ENCODE data around the gene MVK. TPM values are rescaled to one million over a fixed set of nuclear protein-coding genes. Genes with fewer than 3 reads are reported as not detected.

Gene MVK
- total and polyA plus RNA-seq, 2 of the 4 experiments (the other 2 are of a cell fraction): 6.6 to 11.5 TPM

DNA sequence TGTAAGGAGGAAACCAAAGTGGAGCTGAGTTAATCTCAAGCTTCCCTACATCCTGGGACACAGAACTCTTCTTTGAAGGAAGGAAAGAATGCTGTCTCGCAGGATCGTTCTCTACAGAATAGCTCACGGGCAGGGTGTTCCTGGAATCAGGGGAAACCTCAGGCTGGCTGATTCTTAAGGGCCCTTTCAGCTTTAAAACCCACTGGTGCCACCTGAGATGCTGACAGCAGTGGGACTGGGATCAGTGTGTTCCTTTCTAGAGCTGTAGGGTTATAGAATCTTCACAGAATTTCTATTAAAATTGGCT is 48.4 kb upstream of the MVK start:
- Histone ChIP-seq H4K91ac (ENCODE audit: insufficient read depth, low read depth, low read length) (no peak overlapping the region), H4K5ac (ENCODE audit: low read depth, low read length) (no peak overlapping the region), H3K27ac (ENCODE audit: insufficient read depth, low read length) (no peak overlapping the region), H3K9me1 (ENCODE audit: insufficient read depth, low read length) (no peaks in the 10 kb centered on the region; the same call in 1 of the 2 replicates), H3K18ac (ENCODE audit: low read depth, low read length) (no peak overlapping the region), H3K4me3 (ENCODE audit: insufficient read depth, low read depth, low read length) (no peak overlapping the region), H3K79me1 (ENCODE audit: low read depth in 1 of 2, low read length in 2 of 2) (no peaks in the 10 kb centered on the region), H2BK15ac (ENCODE audit: low read depth, low read length) (no peak overlapping the region), H3K23ac (ENCODE audit: low read depth, low read length) (no peak overlapping the region), H3K36me3 (ENCODE audit: control insufficient read depth, insufficient read depth, low read length) (peaks cover 71% of the 10 kb centered on the region), H3K9ac (ENCODE audit: low read depth, low read length) (no peak overlapping the region), H2BK5ac (ENCODE audit: low read depth, low read length, poor library complexity, severe bottlenecking) (no peak overlapping the region), H3K4me2 (ENCODE audit: low read depth, low read length) (no peak overlapping the region), H2BK120ac (ENCODE audit: low read depth, low read length) (no peak overlapping the region), H4K20me1 (ENCODE audit: insufficient read depth, low read length) (no peaks in the 10 kb centered on the region), H2AK5ac (ENCODE audit: low read depth, low read length) (no peak overlapping the region), H3K14ac (replicated peaks; ENCODE audit: low read depth, low read length) (no peak overlapping the region), H2AFZ (replicated peaks; ENCODE audit: low read length, poor library complexity) (no peak overlapping the region), H3K4me1 (ENCODE audit: control insufficient read depth, insufficient read depth, low read length) (no peaks in the 10 kb centered on the region), H3K4ac (ENCODE audit: low read depth, low read length) (no peak overlapping the region), H2BK20ac (ENCODE audit: low read depth, low read length) (no peak overlapping the region), H3K27me3 (ENCODE audit: control insufficient read depth, insufficient read depth, low read length) (no peaks in the 10 kb centered on the region), H4K8ac (ENCODE audit: low read depth in 2 of 2, low read length in 2 of 2) (no peak overlapping the region), H3K9me3 (ENCODE audit: control insufficient read depth, insufficient read depth, low read length) (no peaks in the 10 kb centered on the region), H3K56ac (ENCODE audit: extremely low read depth, insufficient read depth, low read length) (no peak overlapping the region), H2AK9ac (replicated peaks; ENCODE audit: low read depth, low read length, poor library complexity) (no peak overlapping the region)
- ATAC-seq (ENCODE audit: low read depth) (no peak), DNase-seq (no peak)
- in situ Hi-C loops (cut with MboI; ENCODE audit: low sequenced_read_pairs): no loop called here
- TF ChIP-seq, protein P1, sequence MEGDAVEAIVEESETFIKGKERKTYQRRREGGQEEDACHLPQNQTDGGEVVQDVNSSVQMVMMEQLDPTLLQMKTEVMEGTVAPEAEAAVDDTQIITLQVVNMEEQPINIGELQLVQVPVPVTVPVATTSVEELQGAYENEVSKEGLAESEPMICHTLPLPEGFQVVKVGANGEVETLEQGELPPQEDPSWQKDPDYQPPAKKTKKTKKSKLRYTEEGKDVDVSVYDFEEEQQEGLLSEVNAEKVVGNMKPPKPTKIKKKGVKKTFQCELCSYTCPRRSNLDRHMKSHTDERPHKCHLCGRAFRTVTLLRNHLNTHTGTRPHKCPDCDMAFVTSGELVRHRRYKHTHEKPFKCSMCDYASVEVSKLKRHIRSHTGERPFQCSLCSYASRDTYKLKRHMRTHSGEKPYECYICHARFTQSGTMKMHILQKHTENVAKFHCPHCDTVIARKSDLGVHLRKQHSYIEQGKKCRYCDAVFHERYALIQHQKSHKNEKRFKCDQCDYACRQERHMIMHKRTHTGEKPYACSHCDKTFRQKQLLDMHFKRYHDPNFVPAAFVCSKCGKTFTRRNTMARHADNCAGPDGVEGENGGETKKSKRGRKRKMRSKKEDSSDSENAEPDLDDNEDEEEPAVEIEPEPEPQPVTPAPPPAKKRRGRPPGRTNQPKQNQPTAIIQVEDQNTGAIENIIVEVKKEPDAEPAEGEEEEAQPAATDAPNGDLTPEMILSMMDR (conservative IDR thresholded peaks at IDR 0.05; ENCODE audit: low read depth, low read length): no peak
- no peak for TF ChIP-seq MAFK (IDR thresholded peaks at IDR 0.05; ENCODE audit: low read depth, low read length)
- TF ChIP-seq FOS (IDR thresholded peaks at IDR 0.05; ENCODE audit: low read depth, low read length): no peak
- TF ChIP-seq RFX5 (IDR thresholded peaks at IDR 0.05; ENCODE audit: low read depth, low read length): no peak
- TF ChIP-seq CEBPB (IDR thresholded peaks at IDR 0.05; ENCODE audit: low read depth, low read length): no peak
- TF ChIP-seq, protein P2, sequence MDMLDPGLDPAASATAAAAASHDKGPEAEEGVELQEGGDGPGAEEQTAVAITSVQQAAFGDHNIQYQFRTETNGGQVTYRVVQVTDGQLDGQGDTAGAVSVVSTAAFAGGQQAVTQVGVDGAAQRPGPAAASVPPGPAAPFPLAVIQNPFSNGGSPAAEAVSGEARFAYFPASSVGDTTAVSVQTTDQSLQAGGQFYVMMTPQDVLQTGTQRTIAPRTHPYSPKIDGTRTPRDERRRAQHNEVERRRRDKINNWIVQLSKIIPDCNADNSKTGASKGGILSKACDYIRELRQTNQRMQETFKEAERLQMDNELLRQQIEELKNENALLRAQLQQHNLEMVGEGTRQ (IDR thresholded peaks at IDR 0.05; ENCODE audit: low read depth, low read length): no peak
- TF ChIP-seq NFE2L2 (IDR thresholded peaks at IDR 0.05; ENCODE audit: low read depth, low read length): no peak
- TF ChIP-seq, protein P3, sequence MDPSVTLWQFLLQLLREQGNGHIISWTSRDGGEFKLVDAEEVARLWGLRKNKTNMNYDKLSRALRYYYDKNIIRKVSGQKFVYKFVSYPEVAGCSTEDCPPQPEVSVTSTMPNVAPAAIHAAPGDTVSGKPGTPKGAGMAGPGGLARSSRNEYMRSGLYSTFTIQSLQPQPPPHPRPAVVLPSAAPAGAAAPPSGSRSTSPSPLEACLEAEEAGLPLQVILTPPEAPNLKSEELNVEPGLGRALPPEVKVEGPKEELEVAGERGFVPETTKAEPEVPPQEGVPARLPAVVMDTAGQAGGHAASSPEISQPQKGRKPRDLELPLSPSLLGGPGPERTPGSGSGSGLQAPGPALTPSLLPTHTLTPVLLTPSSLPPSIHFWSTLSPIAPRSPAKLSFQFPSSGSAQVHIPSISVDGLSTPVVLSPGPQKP (IDR thresholded peaks at IDR 0.05; ENCODE audit: borderline replicate concordance, low read depth, low read length): no peak
- TF ChIP-seq MAZ (IDR thresholded peaks at IDR 0.05; ENCODE audit: borderline replicate concordance, low read depth, low read length): no peak
- TF ChIP-seq BHLHE40 (IDR thresholded peaks at IDR 0.05; ENCODE audit: low read depth, low read length): no peak
- no peak for TF ChIP-seq CHD1 (IDR thresholded peaks at IDR 0.05; ENCODE audit: low read depth, low read length)
- no peak for TF ChIP-seq MXI1 (IDR thresholded peaks at IDR 0.05; ENCODE audit: borderline replicate concordance, low read depth, low read length)
- no peak for TF ChIP-seq RAD21 (IDR thresholded peaks at IDR 0.05; ENCODE audit: low read length)
- no peak for TF ChIP-seq POLR2A (IDR thresholded peaks at IDR 0.05; ENCODE audit: low read depth, low read length)
- TF ChIP-seq SMC3 (IDR thresholded peaks at IDR 0.05; ENCODE audit: low read depth, low read length): no peak
- TF ChIP-seq RCOR1 (IDR thresholded peaks at IDR 0.05; ENCODE audit: insufficient replicate concordance, low read length): no peak
- intact Hi-C loops (cut with micrococcal nuclease): no loop called here
- POLR2A ChIA-PET (ENCODE audit: unreplicated experiment): no interaction called here
- dilution Hi-C loops (cut with HindIII; ENCODE audit: low sequenced_read_pairs, unreplicated experiment): no loop called here
- BruUV-seq (replicated peaks): no TSS peak
- CTCF ChIA-PET: no interaction called here
- WGBS, 2 experiments (ENCODE audit: extremely low coverage in 2 of 2, insufficient read length in 1 of 2): no CpG with 5 or more reads among the region's 3 CpGs
